Occipital lobe (tissue), 2 donors: ENCODE data around the gene CARD9. TPM values are rescaled to one million over a fixed set of nuclear protein-coding genes. Genes with fewer than 3 reads are reported as not detected.
"Not testable (repeated sequence)": the region's sequence is repeated elsewhere in the genome, so short reads cannot be mapped to it uniquely, and the experiment has no call there.

Source experiments
- DNase-seq: peaks from one replicate; lab custom pipeline; 2025; lab: John Stamatoyannopoulos, UW
- total RNA-seq: library from RNA; depleted of rRNA; stranded (reverse); fragments of >200 nt; gene quantifications from one replicate; pipeline ENCODE4 v1.2.3, GENCODE V29; 2014

Gene CARD9
- 0.47 TPM for total RNA-seq

- peak; percentile 35 for DNase-seq
Observed at GRCh38 chr9:136373300-136374182, at the start of gene CARD9. TSS of gene CARD9 (minus strand) at chr9:136373669. CDS start at chr9:136372078, 1,591 bp downstream.

DNA sequence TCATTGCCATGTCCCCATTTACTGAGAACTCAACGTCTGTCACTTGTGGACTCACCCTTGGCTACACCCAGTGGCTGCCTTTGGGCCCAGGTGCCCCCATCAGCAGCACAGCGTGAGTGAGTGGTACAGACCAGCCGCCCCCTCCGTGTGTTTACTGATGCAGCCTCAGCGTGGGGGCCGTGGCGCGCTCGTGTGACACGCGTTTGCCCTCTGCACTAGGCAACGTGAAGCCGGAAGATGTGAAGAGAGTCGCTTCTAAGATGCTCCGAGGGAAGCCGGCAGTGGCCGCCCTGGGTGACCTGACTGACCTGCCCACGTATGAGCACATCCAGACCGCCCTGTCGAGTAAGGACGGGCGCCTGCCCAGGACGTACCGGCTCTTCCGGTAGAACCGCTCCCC is 49.4 kb upstream of the CARD9 start:
- no peak for DNase-seq

DNA sequence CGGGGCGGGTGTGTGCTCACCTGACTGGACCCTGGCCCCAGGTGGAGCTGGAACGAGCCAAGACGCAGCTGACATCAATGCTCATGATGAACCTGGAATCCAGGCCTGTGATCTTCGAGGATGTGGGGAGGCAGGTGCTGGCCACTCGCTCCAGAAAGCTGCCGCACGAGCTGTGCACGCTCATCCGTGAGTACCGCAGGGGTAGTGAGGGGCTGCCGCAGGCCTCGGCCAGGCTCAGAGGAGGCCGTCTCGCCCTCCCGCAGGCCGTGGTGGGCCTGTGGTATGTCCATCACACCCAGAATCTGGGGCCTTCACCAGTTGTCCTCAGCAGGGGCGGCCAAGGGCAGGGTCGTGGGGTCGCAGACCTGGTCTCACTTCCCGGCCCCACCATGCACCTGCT is 48.3 kb upstream of the CARD9 start:
- DNase-seq, result no peak

- no peak for DNase-seq
Observed at GRCh38 chr9:136419092-136419420, 45.6 kb upstream of the CARD9 start.

DNA sequence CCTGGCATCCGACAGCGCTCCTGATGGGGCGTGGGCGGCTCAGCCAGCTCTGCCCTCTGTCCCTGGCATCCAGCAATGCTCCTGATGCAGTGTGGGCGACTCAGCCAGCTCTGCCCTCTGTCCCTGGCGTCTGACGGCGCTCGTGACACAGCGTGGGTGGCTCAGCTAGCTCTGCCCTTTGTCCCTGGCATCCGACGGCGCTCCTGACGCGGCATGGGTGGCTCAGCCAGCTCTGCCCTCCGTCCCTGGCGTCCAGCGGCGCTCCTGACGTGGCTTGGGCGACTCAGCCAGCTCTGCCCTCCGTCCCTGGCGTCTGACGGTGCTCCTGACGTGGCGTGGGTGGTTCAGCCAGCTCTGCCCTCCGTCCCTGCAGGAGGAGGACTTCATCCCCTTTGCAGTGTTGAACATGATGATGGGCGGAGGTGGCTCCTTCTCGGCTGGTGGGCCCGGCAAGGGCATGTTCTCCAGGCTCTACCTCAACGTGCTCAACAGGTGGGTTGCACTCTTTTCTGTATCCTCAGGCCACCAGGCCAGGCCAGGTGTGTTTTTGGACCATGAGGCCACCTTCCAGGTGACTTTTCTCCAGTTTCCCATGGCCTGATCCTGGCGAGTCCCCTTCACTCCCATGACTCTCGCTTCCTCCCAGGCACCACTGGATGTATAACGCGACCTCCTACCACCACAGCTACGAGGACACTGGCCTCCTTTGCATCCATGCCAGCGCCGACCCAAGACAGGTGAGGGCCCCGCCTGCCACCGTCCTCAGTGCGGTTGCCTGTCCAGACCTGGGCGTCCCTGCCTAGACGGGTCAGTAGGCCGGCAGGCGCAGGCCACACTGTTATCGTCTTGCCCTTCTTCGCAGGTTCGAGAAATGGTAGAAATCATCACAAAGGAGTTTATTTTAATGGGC is 45.0 kb upstream of the CARD9 start:
- DNase-seq, result no peak

DNA sequence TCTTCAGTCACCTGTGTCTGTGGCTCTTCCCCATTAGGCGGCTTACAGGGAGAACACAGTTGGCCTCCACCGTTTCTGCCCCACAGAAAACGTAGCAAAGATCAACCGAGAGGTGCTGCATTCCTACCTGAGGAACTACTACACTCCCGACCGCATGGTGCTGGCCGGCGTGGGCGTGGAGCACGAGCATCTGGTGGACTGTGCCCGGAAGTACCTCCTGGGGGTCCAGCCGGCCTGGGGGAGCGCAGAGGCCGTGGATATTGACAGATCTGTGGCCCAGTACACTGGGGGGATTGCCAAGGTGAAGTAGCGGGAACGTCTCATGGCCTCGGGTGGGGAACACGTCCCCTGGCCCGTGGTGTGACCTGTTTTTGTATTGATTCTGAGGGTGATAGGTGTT is 43.4 kb upstream of the CARD9 start:
- DNase-seq, result no peak

GRCh38 chr9:136416427-136416826 is 43.0 kb upstream of the CARD9 start:
- no peak for DNase-seq

DNA sequence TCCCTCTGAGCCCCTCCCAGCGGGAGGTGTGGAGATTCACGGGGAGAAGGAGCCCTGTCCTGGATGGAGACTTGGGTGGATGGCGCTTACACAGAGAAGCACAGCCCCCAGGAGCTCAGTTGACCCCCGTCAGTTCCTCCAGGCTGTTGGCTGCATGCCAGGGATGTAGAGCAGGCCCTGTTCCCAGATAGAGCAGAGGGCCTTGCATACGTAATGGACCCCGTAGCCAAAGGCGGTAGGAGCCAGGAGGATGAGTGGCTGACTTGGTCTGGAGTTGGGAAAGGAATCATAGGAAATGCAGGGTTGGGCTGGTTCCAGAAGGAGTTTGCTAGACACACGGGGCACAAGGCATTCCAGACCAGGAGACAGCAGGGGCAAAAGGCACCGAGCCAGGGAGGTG is 39.5 kb upstream of the CARD9 start:
- DNase-seq, result no peak

DNA sequence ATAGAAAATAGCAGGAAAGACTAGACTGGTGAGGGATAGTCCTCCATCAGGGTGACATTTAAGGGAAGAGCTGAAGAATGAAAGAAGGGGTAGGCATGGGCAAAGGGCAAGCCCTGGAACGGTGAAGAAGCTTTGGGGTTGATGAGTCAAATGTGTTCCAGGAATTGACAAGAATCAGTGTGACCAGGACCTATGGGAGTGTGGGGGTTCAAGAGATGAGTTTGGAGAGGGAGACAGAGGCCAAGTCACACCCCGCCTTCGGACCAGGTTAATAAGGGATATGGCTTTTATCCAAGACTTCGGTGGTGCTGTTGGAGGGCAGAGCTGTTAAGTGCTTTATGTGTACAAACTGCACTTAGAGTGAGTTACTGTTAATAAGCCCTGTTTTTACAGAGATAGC is 37.9 kb upstream of the CARD9 start:
- DNase-seq, result no peak

DNA sequence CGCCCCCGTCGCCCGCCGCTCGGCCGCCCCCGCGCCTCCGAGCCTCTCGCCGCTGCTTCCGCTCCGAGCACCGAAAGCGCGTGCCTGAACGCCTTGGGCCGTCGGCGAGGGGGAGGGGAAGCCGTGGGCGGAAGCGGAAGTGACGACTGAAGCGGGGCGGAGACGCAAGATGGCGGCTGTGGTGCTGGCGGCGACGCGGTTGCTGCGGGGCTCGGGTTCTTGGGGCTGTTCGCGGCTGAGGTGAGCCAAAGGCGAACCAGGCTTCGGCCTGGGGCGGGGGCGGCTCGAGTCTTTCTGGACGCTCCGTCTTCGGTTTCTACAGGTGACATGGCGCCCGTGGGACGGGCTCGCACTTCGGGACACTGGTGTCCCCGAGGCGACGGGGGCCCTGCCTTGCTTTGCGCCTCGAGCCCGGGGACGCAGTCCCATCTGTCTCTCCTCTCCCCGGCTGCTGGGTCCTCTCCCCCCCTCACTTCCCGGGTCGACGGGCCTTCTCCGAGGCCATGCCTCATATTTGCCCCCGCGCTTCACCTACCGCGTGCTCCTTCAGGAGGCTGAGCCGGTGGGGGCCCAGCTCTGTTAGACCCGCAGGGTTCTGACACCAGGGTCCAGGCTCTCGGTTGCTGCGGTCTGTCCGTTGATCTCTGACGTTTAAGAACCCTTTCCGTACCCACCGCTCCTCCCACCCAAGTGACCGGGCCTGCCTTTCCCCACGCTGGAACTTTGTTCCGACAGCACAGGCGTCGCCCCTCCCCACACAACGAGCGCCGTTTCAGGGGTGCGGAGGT is 37.2 kb upstream of the CARD9 start, which contains the start of the genes ENTR1 and PMPCA:
TSS of gene ENTR1 (minus strand) at position 115 of the 788 bp plus-strand sequence. CDS start 217 bp downstream, outside the sequence.
TSS of gene PMPCA (plus strand) at position 159 of the 788 bp plus-strand sequence. CDS start at position 170, 11 bp downstream.
- peak; percentile 80 for DNase-seq

GRCh38 chr9:136409557-136410455 is 36.3 kb upstream of the CARD9 start:
- peak; percentile 51 for DNase-seq

- no peak for DNase-seq
Observed at GRCh38 chr9:136407911-136408310, 34.4 kb upstream of the CARD9 start.

- DNase-seq, result not testable (repeated sequence)
Observed at GRCh38 chr9:136407061-136407460, 33.6 kb upstream of the CARD9 start.

DNA sequence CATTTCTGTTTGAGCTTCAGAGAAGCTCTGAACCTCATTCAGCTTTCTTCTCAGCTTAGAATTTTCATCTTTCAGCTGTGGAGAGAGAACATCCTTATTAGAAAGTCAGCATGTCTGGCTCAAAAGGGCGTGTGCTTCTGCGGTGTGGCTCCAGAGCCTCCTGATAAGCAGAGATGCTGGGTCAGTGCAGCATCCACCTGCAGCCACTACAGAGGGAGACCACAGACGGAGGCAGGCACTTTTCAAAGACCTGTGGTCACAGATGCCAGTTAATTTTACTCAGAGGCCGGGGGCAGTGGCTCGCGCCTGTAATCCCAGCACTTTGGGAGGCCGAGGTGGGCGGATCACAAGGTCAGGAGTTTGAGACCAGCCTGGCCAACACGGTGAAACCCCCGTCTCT is 32.4 kb upstream of the CARD9 start:
- DNase-seq, result not testable (repeated sequence)

GRCh38 chr9:136405481-136405880 is 32.0 kb upstream of the CARD9 start:
- no peak for DNase-seq

- DNase-seq, result no peak
Observed at GRCh38 chr9:136404801-136405136, 31.3 kb upstream of the CARD9 start.

DNA sequence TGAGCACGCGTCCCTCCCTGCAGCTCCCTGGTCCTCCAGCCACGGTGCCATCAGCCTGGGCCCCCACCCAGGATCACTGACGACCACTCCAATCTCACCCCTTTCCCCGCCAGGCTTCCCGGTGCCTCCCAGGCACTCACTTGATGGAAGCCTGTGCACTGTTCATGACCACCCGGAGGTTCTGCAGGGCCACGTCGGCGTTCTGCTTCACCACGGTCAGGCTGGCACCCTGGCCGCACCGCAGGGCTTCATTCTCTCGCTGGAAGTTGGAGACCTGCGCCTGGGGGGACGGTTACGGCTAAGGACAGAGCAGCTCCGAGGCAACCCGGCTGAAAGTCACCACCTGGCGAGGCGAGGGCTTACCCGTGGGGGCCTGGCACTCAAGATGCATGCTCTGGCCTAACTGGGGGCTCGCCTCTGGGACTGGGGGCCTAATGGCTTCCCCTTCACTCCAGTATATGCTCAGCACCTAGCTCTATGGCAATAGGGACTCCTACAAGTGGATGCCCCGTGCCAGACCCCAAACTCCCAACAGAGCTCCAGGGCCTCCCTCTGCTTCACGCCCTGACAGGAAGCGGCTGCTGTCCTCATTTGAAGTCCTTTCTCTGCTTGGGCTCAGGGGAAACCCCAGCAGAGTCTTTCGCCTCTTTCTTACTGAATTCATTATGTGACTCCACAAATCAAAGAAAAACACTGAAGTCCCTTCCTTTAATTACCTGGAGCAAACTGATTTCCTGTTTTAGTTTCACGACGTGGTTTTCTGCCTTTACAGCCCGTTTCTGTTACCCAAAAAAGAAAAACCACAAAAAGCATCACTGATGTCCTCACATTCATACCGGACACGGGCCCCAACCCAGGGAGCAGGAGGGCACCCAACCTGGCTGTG is 30.7 kb upstream of the CARD9 start:
- no peak for DNase-seq

- DNase-seq, result no peak
Observed at GRCh38 chr9:136403538-136403914, 30.1 kb upstream of the CARD9 start.

DNA sequence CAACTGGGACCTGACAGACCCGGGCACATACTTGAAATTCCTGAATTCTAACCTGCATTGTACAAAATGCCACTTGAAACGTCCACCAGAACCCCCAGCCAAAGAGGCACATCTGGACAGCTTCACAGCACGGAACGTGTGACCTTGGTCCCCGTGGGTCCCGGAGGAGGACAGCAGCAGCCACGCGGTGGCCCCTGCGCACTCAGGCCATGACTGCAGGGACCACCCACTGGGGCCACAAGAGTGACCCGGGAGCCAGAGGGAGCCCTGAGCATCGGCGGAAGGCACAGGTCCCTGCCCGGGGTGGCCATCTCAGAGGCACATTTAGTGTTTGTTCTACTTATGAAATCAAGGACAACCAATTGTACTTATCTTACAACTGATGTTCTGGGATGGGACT is 28.6 kb upstream of the CARD9 start:
- DNase-seq, result no peak
